Fibroblast of lung (primary cell): Measurements from ENCODE around the gene MAML2.

Source experiments
- EZH2 ChIP-seq: IDR thresholded peaks from 2 replicates; pipeline ENCODE4 v1.5.1; 2012; ENCODE audit warnings: low read length, control low read depth, mild to moderate bottlenecking; ENCODE audit errors: missing control alignments
- TF ChIP-seq, protein P1 (sequence below), 2 donors: IDR thresholded peaks in 1 of 2; conservative IDR thresholded peaks in 1 of 2; 1 replicate in 1 of 2; 2 replicates in 1 of 2; pipeline ENCODE4 v1.5.1; 2011 to 2012; ENCODE audit warnings: low read length in 2 of 2, control low read depth in 1 of 2, inconsistent platforms in 1 of 2, low read depth in 1 of 2, mild to moderate bottlenecking in 1 of 2

DNA sequence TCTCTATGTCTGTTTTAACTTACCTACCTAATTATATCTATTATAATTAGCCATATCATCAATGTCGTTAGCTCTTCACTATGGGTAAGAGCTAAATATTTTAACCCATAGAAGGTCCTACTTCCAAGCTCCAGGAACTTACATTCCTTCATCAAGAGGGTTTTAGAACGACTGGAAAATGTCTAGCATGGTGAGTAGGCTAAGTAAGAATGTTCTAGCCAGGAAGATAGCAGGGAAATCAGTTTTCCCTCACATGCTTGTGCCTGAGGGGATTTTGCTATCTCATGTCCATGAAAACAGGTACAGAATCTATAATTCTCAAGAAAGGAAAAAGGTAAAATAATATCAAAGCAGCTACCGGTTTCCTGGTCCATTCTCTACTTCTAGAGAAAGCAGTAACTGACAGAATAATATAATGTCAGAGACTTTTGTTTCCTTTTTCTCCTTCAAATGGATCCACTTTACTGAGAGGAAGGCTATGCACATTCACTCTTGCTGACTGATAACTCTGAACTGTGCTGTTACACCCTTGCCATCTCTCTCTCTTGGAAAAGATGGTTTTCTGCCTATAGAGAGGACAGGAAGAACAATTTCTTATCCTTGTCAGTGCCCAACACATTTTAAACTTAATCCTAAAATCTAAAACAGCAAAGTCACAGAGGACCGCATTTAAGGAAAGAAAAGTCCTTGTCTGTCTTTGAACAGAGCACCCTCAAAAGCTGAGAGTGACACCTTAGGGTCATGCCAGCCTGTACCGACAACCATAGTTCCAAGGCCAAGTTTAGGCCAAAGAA lies 67.0 kb downstream of the MAML2 start:
- TF ChIP-seq, protein P1, sequence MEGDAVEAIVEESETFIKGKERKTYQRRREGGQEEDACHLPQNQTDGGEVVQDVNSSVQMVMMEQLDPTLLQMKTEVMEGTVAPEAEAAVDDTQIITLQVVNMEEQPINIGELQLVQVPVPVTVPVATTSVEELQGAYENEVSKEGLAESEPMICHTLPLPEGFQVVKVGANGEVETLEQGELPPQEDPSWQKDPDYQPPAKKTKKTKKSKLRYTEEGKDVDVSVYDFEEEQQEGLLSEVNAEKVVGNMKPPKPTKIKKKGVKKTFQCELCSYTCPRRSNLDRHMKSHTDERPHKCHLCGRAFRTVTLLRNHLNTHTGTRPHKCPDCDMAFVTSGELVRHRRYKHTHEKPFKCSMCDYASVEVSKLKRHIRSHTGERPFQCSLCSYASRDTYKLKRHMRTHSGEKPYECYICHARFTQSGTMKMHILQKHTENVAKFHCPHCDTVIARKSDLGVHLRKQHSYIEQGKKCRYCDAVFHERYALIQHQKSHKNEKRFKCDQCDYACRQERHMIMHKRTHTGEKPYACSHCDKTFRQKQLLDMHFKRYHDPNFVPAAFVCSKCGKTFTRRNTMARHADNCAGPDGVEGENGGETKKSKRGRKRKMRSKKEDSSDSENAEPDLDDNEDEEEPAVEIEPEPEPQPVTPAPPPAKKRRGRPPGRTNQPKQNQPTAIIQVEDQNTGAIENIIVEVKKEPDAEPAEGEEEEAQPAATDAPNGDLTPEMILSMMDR (conservative IDR thresholded peaks at IDR 0.05 in 1 of 2, IDR thresholded peaks at IDR 0.05 in 1 of 2; ENCODE audit: low read depth in 1 of 2, low read length in 2 of 2) = no peak
- no peak for TF ChIP-seq EZH2
